Measurements from ENCODE around the gene RRBP1. TPM values are rescaled to one million over a fixed set of nuclear protein-coding genes. Genes with fewer than 3 reads are reported as not detected.

The RRBP1 gene
- total RNA-seq, 2 experiments from 2014 or later: 48.0 to 51.0 TPM

DNA sequence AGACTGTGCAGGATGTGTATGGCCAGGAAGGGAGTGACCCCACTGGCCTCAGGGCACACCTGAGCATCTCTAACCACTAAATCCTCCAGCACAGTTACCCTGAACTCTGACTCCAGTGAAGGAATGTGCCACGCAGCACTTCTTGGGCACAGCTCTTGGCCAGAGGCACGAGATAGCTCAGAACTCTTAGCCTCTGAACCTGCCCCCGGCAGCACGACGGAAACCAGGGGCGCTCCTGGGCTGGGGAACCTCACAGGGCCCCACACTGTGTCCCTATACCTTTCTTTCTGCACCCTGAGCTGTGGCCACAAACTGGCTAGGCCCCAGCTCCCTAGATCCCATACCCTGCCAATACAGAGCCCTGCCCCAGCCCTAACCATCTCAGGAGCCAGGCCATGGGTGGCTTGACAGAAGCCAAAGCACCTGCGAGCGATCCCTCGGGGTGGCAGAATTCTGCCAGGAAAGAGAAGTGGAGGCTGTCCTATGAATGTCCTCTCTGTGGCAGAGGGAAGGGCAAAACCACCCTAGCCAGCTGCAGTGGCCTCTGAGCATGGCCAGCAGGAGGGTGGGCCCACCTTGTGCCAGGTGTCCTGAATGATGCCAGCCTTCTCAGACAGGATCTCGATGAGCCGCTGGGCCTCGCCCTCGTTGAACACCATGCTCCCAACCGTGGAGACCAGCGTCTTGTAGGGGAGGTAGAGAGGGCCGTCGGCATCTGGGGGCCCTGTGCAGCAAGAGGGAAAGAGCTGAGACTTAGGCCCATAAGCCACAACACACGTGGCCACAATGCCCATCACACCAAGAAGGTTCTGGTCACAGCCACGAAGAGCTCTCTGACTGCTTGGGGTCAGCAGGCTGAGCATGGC, 39.4 kb downstream of the RRBP1 start:
- ATAC-seq (ENCODE audit: low read depth) (no peak), DNase-seq (no peak)
- no peaks in the 10 kb centered on the region for H3K27me3 Mint-ChIP-seq
- H3K27ac Mint-ChIP-seq: no peak overlapping the region
- POLR2A ChIA-PET: no interaction called here
- H3K9me3 Mint-ChIP-seq: no peaks in the 10 kb centered on the region
- H3K4me1 Mint-ChIP-seq: no peaks in the 10 kb centered on the region
- no peak overlapping the region for H3K4me3 Mint-ChIP-seq
- H3K36me3 Mint-ChIP-seq: peaks cover 4% of the 10 kb centered on the region

DNA sequence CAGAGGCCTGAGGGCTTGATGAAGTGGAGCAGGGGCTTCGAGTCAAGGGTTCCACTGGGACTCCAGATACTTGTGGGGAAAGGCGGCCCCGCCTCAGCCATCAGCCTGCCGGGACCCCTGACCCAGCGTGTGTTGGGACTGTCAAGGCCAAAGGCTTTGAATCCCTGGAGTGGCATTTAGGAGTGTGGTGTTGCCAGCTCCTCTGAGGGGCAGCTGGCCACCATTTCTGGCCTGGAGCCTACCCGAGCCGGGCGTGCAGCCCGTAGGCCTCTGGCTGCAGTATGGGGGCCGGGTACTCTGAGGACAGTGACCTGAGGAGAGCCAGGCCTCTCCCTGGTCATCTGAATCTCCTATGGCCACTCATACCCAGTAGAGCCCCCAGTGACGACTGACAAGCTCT, 40.0 kb downstream of the RRBP1 start:
- Mint-ChIP-seq H3K27me3 (no peaks in the 10 kb centered on the region), H3K36me3 (peaks cover 4% of the 10 kb centered on the region), H3K4me1 (no peaks in the 10 kb centered on the region), H3K4me3 (no peak overlapping the region), H3K27ac (no peak overlapping the region), H3K9me3 (no peaks in the 10 kb centered on the region)
- POLR2A ChIA-PET: no interaction called here
- ATAC-seq (ENCODE audit: low read depth) (no peak), DNase-seq (no peak)

DNA sequence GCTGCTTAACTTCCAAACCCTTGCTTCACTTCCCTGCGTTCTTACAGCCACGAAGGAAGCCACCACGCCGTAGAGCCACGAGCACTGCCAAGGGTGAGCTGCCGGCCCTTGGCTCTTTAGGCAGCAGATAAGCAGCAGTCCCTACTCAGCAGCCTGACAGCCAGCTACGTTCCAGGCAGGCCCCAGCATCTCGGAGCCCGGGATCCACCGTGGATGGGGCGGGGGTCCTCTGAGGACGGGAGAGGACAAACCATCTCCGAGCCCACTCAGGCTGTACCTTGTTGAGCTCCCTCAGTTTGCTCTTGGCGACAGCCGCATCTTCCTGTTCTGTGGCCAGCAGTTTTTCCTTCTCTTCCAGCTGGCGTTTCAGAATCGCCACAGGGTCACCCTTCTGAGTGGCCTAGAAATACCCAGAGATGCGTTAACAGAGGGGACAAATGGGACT, 40.5 kb downstream of the RRBP1 start:
- no peak overlapping the region for H3K4me3 Mint-ChIP-seq

DNA sequence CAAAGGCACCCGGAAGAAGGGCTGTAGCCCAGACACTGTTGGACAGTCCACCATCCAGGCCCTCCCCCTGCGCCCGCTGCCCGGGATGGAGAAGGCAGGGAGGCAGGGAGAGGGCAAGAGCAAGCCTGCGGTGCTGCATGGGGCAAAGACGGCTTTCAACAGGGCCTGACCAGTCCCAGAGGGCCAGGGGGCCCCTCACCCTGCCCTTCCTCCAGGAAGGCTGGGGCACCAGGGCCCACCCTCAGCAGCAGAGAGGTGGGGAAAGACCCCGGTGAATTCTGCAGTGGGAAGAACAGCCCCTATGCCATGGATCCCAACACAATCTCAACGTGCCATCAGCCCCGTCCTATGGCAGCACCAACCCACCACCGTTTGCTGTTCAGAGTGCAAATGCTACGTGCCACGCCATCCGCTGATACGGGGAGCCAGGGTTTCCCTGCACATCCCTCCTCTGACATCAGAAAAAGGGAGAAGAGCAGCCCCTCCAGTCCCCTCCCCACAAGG, 41.1 kb downstream of the RRBP1 start:
- POLR2A ChIA-PET: interaction anchor here (0.6 kb wide), 1 partner anchor 346 kb away, joined by 4 read pairs; no protein-coding TSS in a partner anchor
- Mint-ChIP-seq H3K36me3 (peaks cover 6% of the 10 kb centered on the region), H3K4me1 (no peaks in the 10 kb centered on the region), H3K9me3 (no peaks in the 10 kb centered on the region), H3K4me3 (no peak overlapping the region), H3K27me3 (no peaks in the 10 kb centered on the region), H3K27ac (no peak overlapping the region)
- ATAC-seq (ENCODE audit: low read depth): no peak
- no peak for DNase-seq

More for the DNA sequence above, 40.5 kb downstream of the RRBP1 start:
- Mint-ChIP-seq H3K4me1 (no peaks in the 10 kb centered on the region), H3K27me3 (no peaks in the 10 kb centered on the region), H3K9me3 (no peaks in the 10 kb centered on the region), H3K36me3 (peaks cover 4% of the 10 kb centered on the region), H3K27ac (no peak overlapping the region)
- POLR2A ChIA-PET: interaction anchor here (0.6 kb wide), 1 partner anchor 345 kb away, joined by 4 read pairs; no protein-coding TSS in a partner anchor
- DNase-seq: no peak
- no peak for ATAC-seq (ENCODE audit: low read depth)

DNA sequence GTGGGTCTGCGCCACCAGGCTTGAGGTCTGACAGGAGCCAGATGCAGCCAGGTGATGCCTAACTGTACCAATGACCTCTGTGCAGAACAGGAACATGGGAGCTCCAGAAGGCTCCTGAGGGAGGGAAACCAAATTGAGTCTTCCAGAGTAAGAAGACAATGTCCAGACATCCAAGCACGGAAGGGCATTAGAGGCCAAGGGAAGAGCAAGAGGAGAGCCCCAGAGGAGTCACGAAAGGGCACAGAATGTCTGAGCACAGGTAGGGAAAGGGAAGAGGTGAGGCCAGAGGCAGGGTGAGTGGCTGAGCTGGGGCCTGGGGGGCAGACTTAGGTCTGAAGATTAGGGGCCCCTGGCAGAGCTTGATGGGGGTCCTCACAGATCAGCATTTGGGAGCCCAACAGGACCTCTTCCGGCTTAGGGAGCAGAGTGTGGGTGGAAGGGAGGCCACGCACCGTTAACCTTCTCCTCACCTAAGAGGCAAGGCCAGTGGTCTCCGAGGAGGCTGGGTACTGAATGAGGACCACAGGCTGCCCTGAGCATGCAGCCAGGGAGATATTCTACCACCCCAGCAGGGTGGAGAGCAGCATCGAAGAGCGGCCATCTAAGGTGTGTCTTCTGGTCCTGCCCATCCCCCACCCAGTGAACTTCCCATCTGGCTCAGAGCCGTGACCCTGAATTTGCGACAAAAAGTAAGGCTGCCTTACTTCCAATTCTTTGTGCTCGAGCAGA, 41.7 kb downstream of the RRBP1 start:
- ATAC-seq (ENCODE audit: low read depth) (no peak), DNase-seq (no peak)
- no peaks in the 10 kb centered on the region for H3K9me3 Mint-ChIP-seq
- peak overlapping the region; percentile 60 for H3K27ac Mint-ChIP-seq
- no peak overlapping the region for H3K4me3 Mint-ChIP-seq
- H3K4me1 Mint-ChIP-seq: no peaks in the 10 kb centered on the region
- peaks cover 6% of the 10 kb centered on the region for H3K36me3 Mint-ChIP-seq
- H3K27me3 Mint-ChIP-seq: no peaks in the 10 kb centered on the region
- POLR2A ChIA-PET: no interaction called here

DNA sequence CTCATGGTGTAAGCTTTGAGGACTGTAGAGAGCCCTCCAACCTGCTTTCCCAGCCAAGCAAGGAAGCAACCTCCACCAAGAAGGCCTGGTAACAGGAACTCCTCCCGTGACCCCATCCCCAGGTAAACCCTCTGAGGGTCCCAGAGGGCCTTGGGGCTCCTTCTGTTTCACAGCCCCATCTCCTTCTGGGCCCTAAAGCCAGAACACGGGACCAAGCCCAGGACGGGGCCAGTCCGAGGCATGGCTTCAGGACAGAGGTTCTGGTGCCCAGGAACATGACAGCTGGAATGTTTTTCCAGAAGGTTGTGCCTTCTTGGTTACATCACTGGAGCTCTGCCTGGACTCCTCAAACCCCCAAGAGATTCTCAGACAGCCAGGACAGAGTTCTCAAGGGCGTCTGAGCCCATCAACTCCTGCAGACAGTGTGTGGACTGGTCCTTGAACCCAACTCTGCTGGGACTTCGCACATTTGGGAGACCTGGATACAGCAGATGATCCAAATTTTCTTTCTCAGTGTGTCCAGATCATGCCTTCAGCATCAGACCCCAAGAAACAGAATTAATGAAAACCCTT, 43.1 kb downstream of the RRBP1 start:
- DNase-seq (no peak), ATAC-seq (ENCODE audit: low read depth) (no peak)
- POLR2A ChIA-PET: no interaction called here
- H3K4me3 Mint-ChIP-seq: no peak overlapping the region
- H3K36me3 Mint-ChIP-seq: peaks cover 6% of the 10 kb centered on the region
- H3K4me1 Mint-ChIP-seq: no peaks in the 10 kb centered on the region
- no peaks in the 10 kb centered on the region for H3K9me3 Mint-ChIP-seq
- no peaks in the 10 kb centered on the region for H3K27me3 Mint-ChIP-seq
- no peak overlapping the region for H3K27ac Mint-ChIP-seq

DNA sequence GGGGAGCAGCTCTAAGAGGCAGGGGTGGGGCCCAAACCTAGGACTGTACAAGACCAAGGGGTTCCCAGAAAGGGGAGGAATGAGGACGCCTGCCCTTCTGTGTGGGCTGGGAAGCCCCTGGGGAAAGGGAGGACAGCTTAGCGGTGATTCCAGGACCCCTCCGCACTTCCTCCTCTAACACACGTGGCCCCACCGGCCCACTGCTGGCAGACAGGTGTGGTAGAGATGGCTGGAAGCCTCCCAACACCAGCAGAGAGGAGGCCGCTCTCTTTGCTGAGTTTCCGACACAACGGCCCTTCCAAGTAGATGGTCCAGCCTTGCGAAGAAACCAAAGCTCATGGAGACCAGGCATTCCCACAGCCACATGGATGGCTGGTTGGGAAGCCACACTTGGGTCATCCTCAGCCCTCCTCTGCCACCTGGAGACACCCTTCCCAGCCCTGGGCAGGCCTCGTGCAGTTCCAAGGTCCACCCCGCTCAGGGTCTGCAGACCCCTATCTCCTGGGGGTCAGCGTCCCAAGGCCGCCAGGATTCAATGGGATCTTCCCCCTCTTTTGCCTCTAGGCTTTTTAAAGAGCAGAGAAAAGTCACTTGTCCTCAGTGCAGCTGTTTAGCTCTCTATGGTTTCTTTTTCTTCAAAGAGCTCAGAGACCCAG, 43.9 kb downstream of the RRBP1 start:
- Mint-ChIP-seq H3K27me3 (no peaks in the 10 kb centered on the region), H3K9me3 (no peaks in the 10 kb centered on the region), H3K4me3 (no peak overlapping the region), H3K4me1 (no peaks in the 10 kb centered on the region), H3K36me3 (peaks cover 10% of the 10 kb centered on the region), H3K27ac (no peak overlapping the region)
- no peak for DNase-seq
- ATAC-seq (ENCODE audit: low read depth): no peak
- POLR2A ChIA-PET: no interaction called here

DNA sequence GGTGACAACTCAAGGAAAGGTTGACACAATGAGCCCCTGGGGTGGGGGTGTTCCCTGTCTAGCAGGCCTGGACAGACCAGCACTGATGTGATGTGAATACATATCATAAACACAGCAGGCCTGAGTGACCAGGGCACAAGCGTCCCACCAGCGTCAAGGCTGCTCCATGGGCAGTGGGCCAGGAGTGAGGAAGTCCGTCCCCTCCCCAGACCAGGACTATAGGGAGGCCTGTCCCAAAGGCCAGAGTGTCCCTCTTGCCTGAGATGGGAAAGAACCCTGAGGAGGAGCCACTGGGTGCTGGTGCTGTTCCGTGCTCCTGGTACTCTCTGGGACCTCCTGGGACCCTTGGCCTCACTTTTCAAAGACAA, 44.6 kb downstream of the RRBP1 start:
- no peak for DNase-seq
- Mint-ChIP-seq H3K9me3 (no peaks in the 10 kb centered on the region), H3K27me3 (no peaks in the 10 kb centered on the region), H3K36me3 (peaks cover 10% of the 10 kb centered on the region), H3K4me1 (no peaks in the 10 kb centered on the region), H3K27ac (no peak overlapping the region), H3K4me3 (no peak overlapping the region)
- ATAC-seq (ENCODE audit: low read depth): no peak
- POLR2A ChIA-PET: no interaction called here

DNA sequence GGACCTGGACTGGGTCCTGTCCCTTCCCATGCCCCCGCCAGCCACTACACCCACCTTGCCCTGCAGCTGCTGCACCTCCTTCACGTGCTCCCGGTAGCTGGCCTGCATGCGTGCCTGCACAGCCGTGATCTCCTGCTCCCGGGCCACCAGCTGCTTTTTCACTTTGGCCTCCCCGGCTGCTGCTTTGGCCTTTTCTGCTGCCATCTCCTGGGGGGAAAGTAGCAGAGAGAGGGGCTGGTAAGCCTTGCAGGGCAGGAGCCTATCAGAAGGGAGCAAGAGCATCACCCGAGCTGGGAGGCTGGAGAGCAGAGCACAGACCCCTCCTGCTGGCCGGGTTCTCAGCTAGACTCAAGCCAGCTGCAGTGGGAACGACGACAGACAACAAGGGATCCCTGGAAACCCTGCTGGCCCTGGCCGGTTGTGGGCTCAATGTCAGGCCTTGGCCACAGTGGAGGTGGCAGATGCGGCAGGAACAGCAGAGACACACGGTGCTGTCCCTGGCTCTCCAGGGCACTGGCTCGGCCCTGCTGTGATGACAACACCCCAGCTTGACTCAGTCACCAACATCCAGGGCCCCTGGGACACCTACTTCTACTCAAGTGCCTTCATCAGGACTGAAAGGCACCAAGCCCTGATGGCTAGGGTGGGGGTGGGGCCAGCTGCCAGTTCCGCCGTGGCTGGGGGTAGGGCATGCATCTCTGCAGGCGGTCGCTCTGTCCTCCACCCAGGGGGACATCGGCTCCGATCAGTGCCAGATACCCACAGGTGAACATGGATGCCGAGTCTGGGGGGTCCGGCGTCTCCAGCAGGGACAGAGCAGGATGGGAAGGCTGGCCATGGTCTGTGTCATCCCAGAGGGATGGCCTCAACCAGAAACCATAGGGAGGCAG, 45.3 kb downstream of the RRBP1 start:
- no peak for ATAC-seq (ENCODE audit: low read depth)
- H3K4me3 Mint-ChIP-seq: no peak overlapping the region
- POLR2A ChIA-PET: no interaction called here
- H3K27me3 Mint-ChIP-seq: no peaks in the 10 kb centered on the region
- H3K4me1 Mint-ChIP-seq: no peaks in the 10 kb centered on the region
- H3K27ac Mint-ChIP-seq: no peak overlapping the region
- no peak for DNase-seq
- peaks cover 10% of the 10 kb centered on the region for H3K36me3 Mint-ChIP-seq
- no peaks in the 10 kb centered on the region for H3K9me3 Mint-ChIP-seq

DNA sequence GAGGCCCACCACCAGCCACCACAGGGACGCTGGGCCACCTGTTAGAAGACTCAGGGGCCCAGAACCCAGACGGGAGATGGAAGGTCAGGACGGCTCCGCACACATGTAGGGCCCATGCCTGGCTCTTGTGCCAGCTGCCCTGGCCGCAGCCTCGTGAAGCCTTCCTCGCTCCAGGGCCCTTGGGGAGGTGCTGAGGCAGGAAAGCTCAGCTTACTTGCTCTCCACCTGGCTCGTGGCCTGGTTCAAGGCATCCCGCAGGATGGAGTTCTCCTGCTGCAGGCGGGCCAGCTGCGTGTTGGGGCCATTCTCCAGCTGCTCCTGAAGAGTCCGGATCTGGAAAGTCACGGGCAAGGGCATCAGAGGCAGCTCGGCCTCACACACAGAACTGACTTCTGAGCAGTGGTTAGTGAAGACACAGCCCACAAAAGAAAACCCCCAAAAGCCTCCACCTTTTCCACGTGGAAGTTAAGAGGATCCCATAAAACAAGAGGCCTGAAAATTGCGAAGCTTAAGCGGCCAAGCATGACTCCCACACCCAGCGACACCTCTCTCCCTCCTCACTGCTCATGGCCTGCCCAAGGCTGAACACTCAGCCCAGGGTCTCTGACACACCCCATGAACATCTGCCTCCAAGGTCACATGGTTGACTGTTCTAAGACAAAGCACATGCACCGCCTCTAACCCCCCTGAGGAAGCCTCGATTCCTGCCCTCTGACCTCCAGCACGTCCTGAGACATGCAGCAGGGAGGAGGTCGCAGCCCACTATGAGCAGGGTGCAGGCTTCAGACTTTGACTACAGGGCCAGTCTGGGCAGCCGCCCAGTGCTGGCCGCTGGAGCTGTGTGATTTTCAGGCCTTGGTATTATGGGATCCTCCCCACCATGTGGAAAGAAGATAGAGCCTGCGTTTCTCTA, 46.5 kb downstream of the RRBP1 start:
- POLR2A ChIA-PET: interaction anchor here (0.6 kb wide), 1 partner anchor 46 kb away, joined by 4 read pairs; no protein-coding TSS in a partner anchor
- H3K27me3 Mint-ChIP-seq: no peaks in the 10 kb centered on the region
- H3K9me3 Mint-ChIP-seq: no peaks in the 10 kb centered on the region
- H3K4me1 Mint-ChIP-seq: no peaks in the 10 kb centered on the region
- H3K4me3 Mint-ChIP-seq: no peak overlapping the region
- no peak overlapping the region for H3K27ac Mint-ChIP-seq
- H3K36me3 Mint-ChIP-seq: peaks cover 12% of the 10 kb centered on the region
- DNase-seq (no peak), ATAC-seq (ENCODE audit: low read depth) (no peak)

DNA sequence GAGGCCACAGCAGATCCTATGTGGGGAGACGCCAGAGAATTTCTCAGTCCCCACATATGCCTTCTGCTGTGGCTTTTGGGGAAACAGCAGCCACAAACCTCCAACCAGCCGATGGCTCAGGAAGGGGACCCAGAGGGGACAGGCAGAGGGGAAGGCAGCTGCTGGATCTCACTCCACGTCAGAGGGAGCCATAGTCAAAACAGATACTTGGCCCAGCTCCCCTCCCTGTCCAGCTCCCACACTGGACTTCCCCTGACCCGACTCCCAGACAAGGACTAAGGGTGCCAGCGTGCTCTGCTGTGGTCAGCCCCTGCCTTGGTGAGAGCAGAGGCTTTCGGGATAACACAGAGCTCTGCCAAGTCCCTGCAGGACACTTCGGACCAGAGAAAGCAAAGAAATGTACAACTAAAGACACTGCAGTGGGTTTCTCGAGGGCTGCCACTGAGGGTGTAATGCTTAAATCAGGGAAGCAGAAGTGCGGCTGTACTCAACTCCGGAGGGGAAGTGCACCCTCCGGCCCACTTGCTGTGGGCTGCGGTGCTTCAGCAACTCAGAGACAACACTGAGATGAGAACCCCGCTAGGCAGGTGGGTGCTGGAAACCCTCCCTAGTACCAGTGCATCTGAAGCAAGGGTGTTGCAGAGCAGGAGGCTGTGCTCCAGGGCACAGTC, 47.2 kb downstream of the RRBP1 start:
- H3K36me3 Mint-ChIP-seq: peaks cover 11% of the 10 kb centered on the region
- no peak overlapping the region for H3K27ac Mint-ChIP-seq
- H3K9me3 Mint-ChIP-seq: no peaks in the 10 kb centered on the region
- no peak for DNase-seq
- no peak overlapping the region for H3K4me3 Mint-ChIP-seq
- no peaks in the 10 kb centered on the region for H3K27me3 Mint-ChIP-seq
- no peaks in the 10 kb centered on the region for H3K4me1 Mint-ChIP-seq
- POLR2A ChIA-PET: no interaction called here
- ATAC-seq (ENCODE audit: low read depth): no peak
